HepG2 (cell line): Measurements from ENCODE around the gene PSMG3. TPM values are rescaled to one million over a fixed set of nuclear protein-coding genes. Genes with fewer than 3 reads are reported as not detected.

Experiments
- ATAC-seq: fragments of 200-7000 bp; cut with Tn5 transposase; 3 replicates; pipeline ENCODE4 v1.9.1; 2020; ENCODE audit warnings: mild to moderate bottlenecking, moderate library complexity
- BruUV-seq: library from RNA; stranded (reverse); fragments of 400-500 nt; replicated peaks from 2 replicates; lab custom pipeline; 2021; lab: Mats Ljungman, UMichigan
- CTCF ChIA-PET: fragments of 300-600 bp; formaldehyde crosslinking; extraction: SDS; loops from one replicate; lab custom pipeline; 2021; ENCODE audit warnings: low total read pairs, inconsistent platforms, low intra/inter-chr PET ratio; lab: Yijun Ruan, JAX
- POLR2A ChIA-PET: fragments of 350-600 bp; sonication (Branson Sonifier 250); formaldehyde crosslinking; loops from one replicate; lab custom pipeline; 2020; ENCODE audit warnings: antibody characterized with exemption, inconsistent platforms; lab: Yijun Ruan, JAX
- DNase-seq: peaks from one replicate; pipeline ENCODE4 v3.0.0-alpha.2; 2015; ENCODE audit warnings: low spot score
- FAIRE-seq: peaks from 3 replicates; lab custom pipeline; 2011; peaks lifted over from hg19 to GRCh38; lab: Jason Lieb, UNC
- H2AFZ ChIP-seq: one replicate; pipeline ENCODE4 v1.6.1; 2011; ENCODE audit warnings: low read length, inconsistent platforms
- H3K27ac ChIP-seq: fragments of 300-600 bp; 3 replicates; pipeline ENCODE4 v1.8.0; 2011; ENCODE audit warnings: mixed run types, mild to moderate bottlenecking, mixed read lengths, low read length, inconsistent platforms; ENCODE audit not compliant: insufficient read depth; ENCODE audit errors: extremely low read length
- H3K27me3 ChIP-seq, 2 experiments: fragments of 200-600 bp in 1 of 2; 2 replicates in 1 of 2; 3 replicates in 1 of 2; pipeline versions ENCODE4 v1.6.0 to v1.8.0; 2011; ENCODE audit warnings: low read length in 2 of 2, mild to moderate bottlenecking in 2 of 2, moderate library complexity in 2 of 2, inconsistent platforms in 1 of 2; ENCODE audit not compliant: insufficient read depth in 2 of 2, control insufficient read depth in 1 of 2
- H3K36me3 ChIP-seq, 2 experiments: fragments of 200-600 bp in 1 of 2; replicated peaks in 1 of 2; 2 replicates in 1 of 2; 3 replicates in 1 of 2; pipeline versions ENCODE4 v1.5.1 to v1.8.0; 2011; ENCODE audit warnings: low read length in 2 of 2, inconsistent platforms in 1 of 2; ENCODE audit not compliant: insufficient read depth in 2 of 2, control insufficient read depth in 1 of 2
- H3K4me1 ChIP-seq: 2 replicates; pipeline ENCODE4 v1.5.1; 2012; ENCODE audit warnings: low read length, inconsistent platforms; ENCODE audit not compliant: insufficient read depth
- H3K4me2 ChIP-seq: 2 replicates; pipeline ENCODE4 v1.6.0; 2011; ENCODE audit warnings: low read depth, low read length, inconsistent platforms
- H3K4me3 ChIP-seq, 3 experiments: fragments of 200-600 bp in 1 of 3; sonication (generic), shearing (Covaris generic) in 1 of 3; replicated peaks in 1 of 3; 2 replicates each; pipeline ENCODE4 v1.5.1; 2011 to 2016; ENCODE audit warnings: low read length in 3 of 3, inconsistent platforms in 2 of 3, low read depth in 2 of 3, mild to moderate bottlenecking in 2 of 3, control low read depth in 1 of 3, mixed read lengths in 1 of 3; ENCODE audit not compliant: insufficient read depth in 1 of 3
- H3K79me2 ChIP-seq: one replicate; pipeline ENCODE4 v1.6.1; 2011; ENCODE audit warnings: low read length, inconsistent platforms; ENCODE audit not compliant: insufficient read depth
- H3K9ac ChIP-seq: 2 replicates; pipeline ENCODE4 v1.6.0; 2011; ENCODE audit warnings: mild to moderate bottlenecking, low read depth, low read length, inconsistent platforms; ENCODE audit not compliant: insufficient read depth
- H3K9me3 ChIP-seq: 2 replicates; pipeline ENCODE4 v1.5.1; 2012; ENCODE audit warnings: mild to moderate bottlenecking, low read length
- H4K20me1 ChIP-seq: 2 replicates; pipeline ENCODE4 v1.6.0; 2011; ENCODE audit warnings: inconsistent platforms, mild to moderate bottlenecking, low read length, moderate library complexity; ENCODE audit not compliant: insufficient read depth
- KLF12 ChIP-seq: sonication (generic); formaldehyde crosslinking; IDR thresholded peaks from 2 replicates; pipeline ENCODE4 v1.4.0; 2020; ENCODE audit warnings: missing genetic modification reagents, borderline replicate concordance
- MBD4 ChIP-seq: IDR thresholded peaks from 2 replicates; pipeline ENCODE4 v1.6.1; 2012; ENCODE audit warnings: low read length, inconsistent platforms, borderline replicate concordance
- MIXL1 ChIP-seq: IDR thresholded peaks from 2 replicates; pipeline ENCODE4 v1.6.1; 2016
- RBM39 ChIP-seq: fragments of 200-400 bp; formaldehyde crosslinking; IDR thresholded peaks from one replicate; pipeline ENCODE4 v1.6.1; 2018; ENCODE audit warnings: antibody characterized with exemption, mild to moderate bottlenecking, low read depth, low read length; ENCODE audit not compliant: poor library complexity, severe bottlenecking
- RNF219 ChIP-seq: sonication (generic); formaldehyde crosslinking; IDR thresholded peaks from 2 replicates; pipeline ENCODE4 v1.5.0; 2020; ENCODE audit warnings: mild to moderate bottlenecking, missing genetic modification reagents
- RORA ChIP-seq: sonication (generic); formaldehyde crosslinking; IDR thresholded peaks from 2 replicates; pipeline ENCODE4 v1.5.0; 2020; ENCODE audit warnings: mild to moderate bottlenecking, missing genetic modification reagents, moderate library complexity
- ZNF34 ChIP-seq: sonication (generic); formaldehyde crosslinking; IDR thresholded peaks from 2 replicates; pipeline ENCODE4 v1.4.0; 2020; ENCODE audit warnings: mild to moderate bottlenecking, missing genetic modification reagents, borderline replicate concordance
- ZNF614 ChIP-seq: IDR thresholded peaks from 2 replicates; pipeline ENCODE4 v1.6.1; 2018; ENCODE audit warnings: missing biosample characterization, missing genetic modification reagents, inconsistent platforms, borderline replicate concordance
- WGBS: methylation state at CpG from one replicate; pipeline ENCODE4 v1.1.6; 2017; ENCODE audit warnings: low lambda C conversion rate; 5-methylcytosine and 5-hydroxymethylcytosine counted together
- in situ Hi-C: cut with HindIII; loops from 2 replicates; pipeline ENCODE4 v1.10.0; 2017; ENCODE audit warnings: low pct_unique_long_range_greater_than_20kb; ENCODE audit not compliant: extremely low pct_ligation_motif_present
- intact Hi-C: fragments of 100-400 bp; cut with micrococcal nuclease; formaldehyde crosslinking; loops from one replicate; pipeline ENCODE4 v1.10.0; 2022; ENCODE audit not compliant: unreplicated experiment
- polyA plus RNA-seq, 8 experiments: library from polyadenylated mRNA; depleted of rRNA in 3 of 8; stranded (reverse) in 7 of 8; unstranded in 1 of 8; fragments of >200 nt; fragmentation: Illumina TruSeq in 4 of 8; extraction: Trizol in 4 of 8; gene quantifications; 2 replicates each; pipeline versions ENCODE4 v1.2.1 to v1.2.3, GENCODE V29; 2011 to 2016; ENCODE audit warnings: low read depth in 4 of 8, missing spikeins in 1 of 8, mixed read lengths in 1 of 8; ENCODE audit not compliant: insufficient read depth in 1 of 8
- total RNA-seq, 5 experiments: library from RNA; depleted of rRNA; stranded (reverse); fragments of >200 nt; fragmentation: Illumina TruSeq; extraction: Trizol; gene quantifications; 2 replicates each; pipeline ENCODE4 v1.2.3, GENCODE V29; 2016; ENCODE audit warnings: low read depth in 1 of 5
- TF ChIP-seq, protein P1 (sequence below): IDR thresholded peaks from 2 replicates; pipeline ENCODE4 v1.6.1; 2016

PSMG3 gene
- total and polyA plus RNA-seq, 2 of the 13 experiments (the other 11 are each of a cell fraction or from before 2014, with no cell fraction given) = 29.6 to 48.4 TPM

- POLR2A ChIA-PET = no interaction called here
- Histone ChIP-seq H3K4me1 (0 out of 2 replicates have a peak, but pooled peaks cover 5% of the 10 kb centered on the region), H3K27ac (no peak overlapping the region), H3K36me3 (no peaks in the 10 kb centered on the region), H3K79me2 (no peaks in the 10 kb centered on the region), H3K9ac (no peak overlapping the region), H3K9me3 (no peaks in the 10 kb centered on the region), H3K27me3 (peaks cover 5 to 78% of the 10 kb centered on the region in 2 experiments; a peak in 3 of 5 replicates), H4K20me1 (no peaks in the 10 kb centered on the region), H3K4me2 (no peak overlapping the region), H2AFZ (no peak overlapping the region), H3K4me3 (no peak overlapping the region)
- no peak for DNase-seq
- CTCF ChIA-PET = no interaction called here
- no peak for ATAC-seq
- intact Hi-C loops (no loop called here), in situ Hi-C loops (loop anchor here (25.0 kb wide), 1 partner anchor 617 kb away; no protein-coding TSS in a partner anchor)
- no TSS peak for BruUV-seq
- no peak for FAIRE-seq
- WGBS = 7% methylated on average over 6 of the region's 12 CpGs
- TF ChIP-seq MIXL1 (CRISPR knock-in tag) (no peak), RBM39 (no peak), RNF219 (CRISPR knock-in tag) (no peak), ZNF614 (no peak), MBD4 (no peak), RORA (CRISPR knock-in tag) (no peak), KLF12 (no peak), ZNF34 (no peak)
- TF ChIP-seq, protein P1, sequence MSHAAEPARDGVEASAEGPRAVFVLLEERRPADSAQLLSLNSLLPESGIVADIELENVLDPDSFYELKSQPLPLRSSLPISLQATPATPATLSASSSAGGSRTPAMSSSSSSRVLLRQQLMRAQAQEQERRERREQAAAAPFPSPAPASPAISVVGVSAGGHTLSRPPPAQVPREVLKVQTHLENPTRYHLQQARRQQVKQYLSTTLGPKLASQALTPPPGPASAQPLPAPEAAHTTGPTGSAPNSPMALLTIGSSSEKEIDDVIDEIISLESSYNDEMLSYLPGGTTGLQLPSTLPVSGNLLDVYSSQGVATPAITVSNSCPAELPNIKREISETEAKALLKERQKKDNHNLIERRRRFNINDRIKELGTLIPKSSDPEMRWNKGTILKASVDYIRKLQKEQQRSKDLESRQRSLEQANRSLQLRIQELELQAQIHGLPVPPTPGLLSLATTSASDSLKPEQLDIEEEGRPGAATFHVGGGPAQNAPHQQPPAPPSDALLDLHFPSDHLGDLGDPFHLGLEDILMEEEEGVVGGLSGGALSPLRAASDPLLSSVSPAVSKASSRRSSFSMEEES (CRISPR knock-in tag) = no peak
Observed at GRCh38 chr7:1595636-1596035, 25.8 kb upstream of the PSMG3 start.
